ENCODE measurements around the gene SPDYE2.
A peak's percentile ranks its signal among the peaks of the same experiment; 100 is the strongest.
"Not testable (repeated sequence)": the region's sequence is repeated elsewhere in the genome, so short reads cannot be mapped to it uniquely, and the experiment has no call there.

The SPDYE2 gene

DNA sequence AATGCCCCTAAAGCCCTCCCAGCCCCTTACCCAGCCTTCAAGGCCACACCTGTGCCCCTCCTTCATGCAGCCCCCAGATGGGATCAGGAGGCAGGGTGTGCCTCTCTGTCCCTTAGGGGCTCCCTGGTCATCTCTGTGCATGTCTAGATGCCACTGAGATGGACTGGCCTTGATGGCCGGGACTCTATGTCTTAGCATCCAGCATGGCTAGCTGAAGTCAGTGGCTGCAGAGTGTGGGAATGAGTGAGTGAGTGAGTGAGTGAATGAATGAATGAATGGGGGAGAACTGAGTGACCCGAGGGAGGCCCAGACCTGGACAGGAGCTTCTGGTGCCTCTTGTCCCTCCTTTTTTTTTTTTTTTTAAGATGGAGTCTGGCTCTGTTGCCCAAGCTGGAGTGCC lies 18.9 kb upstream of the SPDYE2 start:
- not testable (repeated sequence) for DNase-seq (ENCODE audit: low read depth); H3K4me3 ChIP-seq (ENCODE audit: low read depth, low read length)

DNA sequence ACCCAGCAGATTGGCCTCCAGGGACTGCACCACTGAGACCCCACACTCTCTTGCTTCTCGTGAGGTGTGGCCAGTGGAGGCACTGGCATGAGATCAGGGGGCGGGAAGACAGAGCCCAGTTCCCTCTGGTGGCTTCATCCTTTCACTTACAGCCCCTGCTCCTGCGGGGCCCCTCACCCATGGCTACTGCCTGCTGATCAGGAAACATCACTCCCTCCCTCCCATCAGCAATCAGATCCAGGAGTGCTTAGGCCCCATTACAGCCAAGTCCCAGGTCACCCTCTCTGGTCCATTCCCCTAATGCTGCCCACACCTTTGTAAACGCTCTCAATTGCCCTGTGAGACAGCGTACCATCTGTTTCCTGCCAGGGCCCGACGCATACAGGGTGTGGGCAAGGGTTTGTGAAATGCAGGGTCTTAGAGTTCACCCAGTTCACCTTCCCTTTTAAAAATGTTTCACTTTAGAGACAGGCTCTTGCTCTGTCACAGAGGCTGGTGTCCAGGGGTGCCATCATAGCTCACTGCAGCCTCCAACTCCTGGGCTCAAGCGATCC lies 15.9 kb upstream of the SPDYE2 start:
- DNase-seq (ENCODE audit: low read depth); H3K4me3 ChIP-seq (ENCODE audit: low read depth, low read length): not testable (repeated sequence)

- DNase-seq (ENCODE audit: low read depth); H3K4me3 ChIP-seq (ENCODE audit: low read depth, low read length): not testable (repeated sequence)
These were observed 10.4 kb upstream of the SPDYE2 start for GRCh38 chr7:102540604-102541003.

GRCh38 chr7:102542083-102542482 lies 8.9 kb upstream of the SPDYE2 start:
- DNase-seq (ENCODE audit: low read depth); H3K4me3 ChIP-seq (ENCODE audit: low read depth, low read length): not testable (repeated sequence)

DNA sequence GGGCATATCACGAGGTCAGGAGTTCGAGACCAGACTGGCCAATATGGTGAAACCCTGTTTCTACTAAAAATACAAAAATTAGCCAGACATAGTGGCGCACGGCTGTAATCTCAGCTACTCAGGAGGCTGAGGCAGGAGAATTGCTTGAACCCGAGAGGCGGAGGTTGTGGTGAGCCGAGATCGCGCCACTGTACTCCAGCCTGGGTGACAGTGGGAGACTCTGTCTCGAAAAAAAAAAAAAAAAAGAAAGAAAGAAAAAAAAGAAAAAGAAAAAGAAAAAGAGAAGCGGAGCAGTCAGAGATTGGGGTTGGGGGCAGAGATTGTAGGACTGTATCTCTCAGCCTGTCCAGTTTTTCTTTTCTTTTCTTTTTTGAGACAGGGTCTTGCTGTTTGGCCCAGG lies 8.3 kb upstream of the SPDYE2 start:
- not testable (repeated sequence) for DNase-seq (ENCODE audit: low read depth); H3K4me3 ChIP-seq (ENCODE audit: low read depth, low read length)

DNA sequence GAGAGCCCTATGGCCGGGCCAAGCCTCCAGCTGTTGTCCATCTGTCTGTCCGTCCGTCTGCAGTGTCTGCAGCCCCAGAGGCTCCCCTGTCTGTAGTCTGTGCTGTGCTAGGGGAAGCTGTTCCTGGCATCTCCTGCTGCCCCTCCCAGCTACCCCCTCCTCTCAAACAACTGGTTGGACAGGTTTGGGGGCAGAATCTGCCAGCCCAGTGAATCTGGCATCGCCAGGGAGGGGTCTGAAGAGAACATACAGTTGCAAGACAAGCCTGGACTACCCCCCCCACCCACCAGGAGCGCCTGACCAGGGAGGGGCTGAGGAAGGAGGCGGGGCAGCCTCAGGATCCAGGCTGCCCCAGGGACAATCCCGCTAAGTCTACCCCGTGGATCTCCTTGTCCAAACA lies 7.4 kb upstream of the SPDYE2 start, which contains the start of gene UPK3BL2:
TSS of gene UPK3BL2 (minus strand) at position 101 of the 400 bp plus-strand sequence. CDS start at position 41, 60 bp downstream.
- not testable (repeated sequence) for DNase-seq (ENCODE audit: low read depth)

GRCh38 chr7:102544372-102544771 lies 6.7 kb upstream of the SPDYE2 start:
- DNase-seq (ENCODE audit: low read depth); H3K4me3 ChIP-seq (ENCODE audit: low read depth, low read length): not testable (repeated sequence)

More for the DNA sequence above, 7.4 kb upstream of the SPDYE2 start, which contains the start of gene UPK3BL2:
- not testable (repeated sequence) for H3K4me3 ChIP-seq (ENCODE audit: low read depth, low read length)

GRCh38 chr7:102545288-102545687 lies 5.7 kb upstream of the SPDYE2 start:
- not testable (repeated sequence) for DNase-seq (ENCODE audit: low read depth)

GRCh38 chr7:102546353-102546752 lies 4.7 kb upstream of the SPDYE2 start:
- not testable (repeated sequence) for H3K4me3 ChIP-seq (ENCODE audit: low read depth, low read length); DNase-seq (ENCODE audit: low read depth)

More at GRCh38 chr7:102545288-102545687, 5.7 kb upstream of the SPDYE2 start:
- not testable (repeated sequence) for H3K4me3 ChIP-seq (ENCODE audit: low read depth, low read length)

- not testable (repeated sequence) for DNase-seq (ENCODE audit: low read depth); H3K4me3 ChIP-seq (ENCODE audit: low read depth, low read length)
These were observed 17.6 kb downstream of the SPDYE2 start for GRCh38 chr7:102568620-102569019.

DNA sequence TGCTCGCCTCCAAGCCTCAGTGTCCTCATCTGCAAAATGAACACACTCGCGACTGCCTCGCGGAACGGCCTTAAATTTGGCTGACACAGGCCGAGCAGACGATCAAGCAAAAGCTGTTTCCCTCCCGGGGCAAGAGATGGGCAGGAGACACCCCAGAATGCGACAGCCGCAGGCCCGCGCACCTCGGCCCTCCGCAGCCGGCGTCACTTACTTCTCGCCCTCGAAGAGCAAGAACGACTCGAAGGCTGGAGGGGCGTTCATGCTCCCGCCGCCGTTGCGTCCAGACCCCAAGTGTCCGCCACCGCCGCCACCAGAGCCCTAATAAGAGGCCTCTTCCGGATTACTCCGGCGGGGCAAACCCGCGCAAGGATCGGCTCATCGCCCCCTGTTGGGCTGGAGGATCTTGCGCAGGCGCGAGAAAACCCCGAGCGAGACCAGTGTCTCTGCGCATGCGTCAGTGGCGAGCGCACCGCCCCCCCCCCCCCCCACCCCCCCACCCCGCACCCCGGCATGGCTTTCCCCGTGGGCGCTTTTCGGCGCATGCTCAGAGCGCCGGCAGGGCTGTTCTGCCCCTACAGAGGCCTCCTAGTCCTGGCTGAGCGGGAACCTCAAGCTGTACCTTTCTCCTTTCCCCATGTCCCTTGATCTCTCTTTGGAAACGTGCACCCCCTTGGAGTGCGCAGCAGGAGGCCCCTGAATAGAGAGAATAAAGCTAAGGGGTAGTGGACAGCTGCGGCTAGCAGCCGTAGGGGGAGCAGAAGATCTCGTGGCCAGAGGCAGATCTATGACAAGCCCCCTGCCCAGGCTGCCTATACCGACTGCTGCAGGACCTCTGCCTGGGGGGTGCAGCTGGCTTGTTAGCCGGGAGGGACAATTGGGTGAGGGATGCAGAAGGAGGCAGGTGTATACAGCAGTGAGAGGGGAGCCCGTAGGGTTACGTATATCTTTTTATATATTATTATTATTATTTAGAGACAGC lies 21.5 kb downstream of the SPDYE2 start, which contains the start of gene POLR2J3:
TSS of gene POLR2J3 (minus strand) at position 323 of the 979 bp plus-strand sequence. CDS start at position 261, 62 bp downstream.
- peak within 1 kb of the TSS; percentile 57 for H3K4me3 ChIP-seq (ENCODE audit: low read depth, low read length)
- not testable (repeated sequence) for DNase-seq (ENCODE audit: low read depth)

DNA sequence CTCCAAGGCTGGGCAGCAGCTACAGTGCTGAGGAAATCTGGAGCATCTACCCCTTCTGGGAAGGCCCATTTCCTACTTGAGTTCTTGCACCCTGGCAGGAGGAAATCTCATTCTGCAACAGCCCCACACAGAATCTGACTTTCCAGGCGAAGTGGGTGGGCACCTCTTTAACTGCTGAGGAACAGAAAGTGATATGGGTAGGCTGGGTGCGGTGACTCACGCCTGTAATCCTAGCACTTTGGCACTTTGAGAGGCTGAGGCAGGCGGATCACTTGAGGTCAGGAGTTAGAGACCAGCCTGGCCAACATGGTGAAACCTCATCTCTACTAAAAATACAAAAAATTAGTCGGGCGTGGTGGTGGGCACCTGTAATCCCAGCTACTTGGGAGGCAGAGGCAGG lies 23.6 kb downstream of the SPDYE2 start:
- DNase-seq (ENCODE audit: low read depth); H3K4me3 ChIP-seq (ENCODE audit: low read depth, low read length): not testable (repeated sequence)

GRCh38 chr7:102576363-102576762 lies 25.3 kb downstream of the SPDYE2 start:
- DNase-seq (ENCODE audit: low read depth); H3K4me3 ChIP-seq (ENCODE audit: low read depth, low read length): not testable (repeated sequence)

DNA sequence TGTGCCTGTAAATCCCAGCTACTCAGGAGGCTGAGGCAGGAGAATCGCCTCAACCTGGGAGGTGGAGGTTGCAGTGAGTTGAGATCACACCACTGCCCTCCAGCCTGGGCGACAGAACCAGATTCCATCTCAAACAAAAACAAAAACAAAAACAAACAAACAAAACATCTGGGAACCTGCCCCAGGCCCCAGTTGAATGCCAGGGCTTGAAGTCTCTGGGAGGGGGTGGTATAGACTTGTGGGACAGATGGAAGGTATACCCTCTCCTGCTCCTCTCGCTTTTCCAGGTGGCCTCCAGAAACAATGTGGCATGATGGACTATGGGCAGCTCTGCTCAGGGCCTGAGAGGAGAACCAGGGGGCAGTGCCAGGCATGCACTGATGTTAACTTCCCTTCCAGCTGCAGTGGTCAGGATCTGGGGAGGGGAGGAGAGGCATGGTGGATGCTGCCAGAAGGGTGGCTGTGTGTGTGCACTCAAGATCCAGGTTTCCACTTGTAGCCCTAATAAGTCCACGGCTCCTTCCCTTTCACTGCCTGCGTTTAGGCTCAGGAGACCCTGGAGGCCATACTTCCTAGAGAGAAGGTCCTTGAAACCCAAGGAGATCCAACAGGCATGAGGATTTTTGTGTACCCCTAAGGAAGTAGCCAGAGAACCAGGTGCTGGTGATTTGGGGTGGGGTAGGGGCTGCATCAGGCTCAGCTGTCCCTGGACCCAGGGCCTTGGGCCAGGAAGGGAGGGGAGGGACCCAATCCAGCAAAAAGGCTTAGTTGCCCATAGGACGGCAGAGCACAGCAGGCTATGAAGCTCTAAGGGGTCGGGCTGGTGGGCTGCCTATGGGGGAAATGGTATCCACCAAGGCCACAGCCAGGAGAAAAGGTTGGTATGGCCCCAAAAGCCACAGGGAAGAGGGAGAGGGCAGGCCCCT lies 26.6 kb downstream of the SPDYE2 start:
- not testable (repeated sequence) for DNase-seq (ENCODE audit: low read depth); H3K4me3 ChIP-seq (ENCODE audit: low read depth, low read length)

- not testable (repeated sequence) for DNase-seq (ENCODE audit: low read depth); H3K4me3 ChIP-seq (ENCODE audit: low read depth, low read length)
These were observed 27.5 kb downstream of the SPDYE2 start for GRCh38 chr7:102578486-102578885.

DNA sequence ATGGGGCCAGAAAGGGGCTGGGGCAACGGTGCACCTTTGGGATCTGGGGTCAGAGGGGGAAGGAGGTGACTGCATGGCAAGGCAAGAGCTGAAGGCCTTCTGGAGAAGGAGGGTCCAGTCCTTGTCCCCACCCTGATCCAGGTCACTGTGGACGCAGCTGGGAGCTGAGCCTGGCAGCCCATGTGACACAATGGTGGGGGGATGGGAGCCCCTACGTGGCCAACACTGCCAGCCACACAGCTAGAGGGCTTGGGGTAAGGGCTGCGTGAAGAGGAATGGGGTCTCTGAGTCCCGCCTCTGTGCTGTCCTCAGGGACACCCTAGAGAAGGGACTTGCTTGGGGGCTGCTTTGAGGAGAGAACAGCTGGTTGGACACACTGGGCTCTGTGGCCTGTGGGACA lies 30.7 kb downstream of the SPDYE2 start:
- not testable (repeated sequence) for H3K4me3 ChIP-seq (ENCODE audit: low read depth, low read length); DNase-seq (ENCODE audit: low read depth)

GRCh38 chr7:102583495-102583894 lies 32.5 kb downstream of the SPDYE2 start:
- not testable (repeated sequence) for DNase-seq (ENCODE audit: low read depth); H3K4me3 ChIP-seq (ENCODE audit: low read depth, low read length)

DNA sequence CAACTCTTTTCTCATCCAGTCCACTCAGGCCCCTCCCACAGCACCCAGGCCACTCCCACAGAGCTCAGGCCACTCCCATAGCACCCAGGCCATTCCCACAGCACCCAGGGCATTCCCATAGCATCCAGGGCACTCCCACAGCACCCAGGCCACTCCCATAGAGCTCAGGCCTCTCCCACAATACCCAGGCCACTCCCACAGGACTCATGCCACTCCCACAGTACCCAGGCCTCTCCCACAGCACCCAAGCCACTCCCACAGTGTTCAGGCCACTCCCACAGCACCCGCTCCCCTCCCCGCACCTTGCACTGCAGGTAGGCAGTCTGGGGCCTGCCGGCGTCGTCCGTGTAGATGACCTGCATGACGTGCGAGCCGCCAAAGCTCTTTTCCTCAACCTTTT lies 38.8 kb downstream of the SPDYE2 start:
- not testable (repeated sequence) for DNase-seq (ENCODE audit: low read depth)

GRCh38 chr7:102592477-102593019 lies 41.5 kb downstream of the SPDYE2 start:
- H3K4me3 ChIP-seq (ENCODE audit: low read depth, low read length); DNase-seq (ENCODE audit: low read depth): not testable (repeated sequence)

More for the DNA sequence above, 38.8 kb downstream of the SPDYE2 start:
- not testable (repeated sequence) for H3K4me3 ChIP-seq (ENCODE audit: low read depth, low read length)

Measured in skeletal muscle cell (primary cell).